Tibial artery (tissue), 4 donors: Measurements from ENCODE around the gene TSPAN33.

ENCODE experiments used
- DNase-seq, 2 donors: peaks; one replicate each; pipeline ENCODE4 v3.0.0-alpha.2; 2019
- H3K27ac ChIP-seq, 2 donors: fragments of 200-600 bp; sonication (generic) in 1 of 2; 1 replicate in 1 of 2; 2 replicates in 1 of 2; pipeline ENCODE4 v1.5.1; 2018 to 2019; ENCODE audit warnings: mild to moderate bottlenecking in 1 of 2
- H3K27me3 ChIP-seq, 2 donors: fragments of 200-600 bp; sonication (generic) in 1 of 2; one replicate each; pipeline versions ENCODE4 v1.5.1 to v1.6.0; 2016 to 2019
- H3K36me3 ChIP-seq, 3 donors: fragments of 200-600 bp; sonication (generic) in 2 of 3; one replicate each; pipeline ENCODE4 v1.5.1; 2016 to 2019; ENCODE audit warnings: mild to moderate bottlenecking in 2 of 3
- H3K4me1 ChIP-seq, 4 donors: fragments of 200-600 bp; sonication (generic) in 2 of 4; 1 replicate in 3 of 4; 2 replicates in 1 of 4; pipeline ENCODE4 v1.5.1; 2016 to 2019
- H3K4me3 ChIP-seq, 2 donors: fragments of 200-600 bp; sonication (generic) in 1 of 2; 1 replicate in 1 of 2; 2 replicates in 1 of 2; pipeline ENCODE4 v1.5.1; 2018 to 2019; ENCODE audit warnings: mild to moderate bottlenecking in 2 of 2
- H3K9me3 ChIP-seq, 3 donors: fragments of 200-600 bp; sonication (generic) in 1 of 3; one replicate each; pipeline ENCODE4 v1.5.1; 2016 to 2019
- intact Hi-C: fragments of 100-400 bp; cut with DNase I; formaldehyde crosslinking; loops from one replicate; pipeline ENCODE4 v1.15.0; 2023; ENCODE audit warnings: low total_unique reads
- TF ChIP-seq, protein P1 (sequence below), 2 experiments: fragments of 200-600 bp in 1 of 2; fragments of 450-650 bp in 1 of 2; IDR thresholded peaks; one replicate each; pipeline ENCODE4 v1.5.1; 2017 to 2019; ENCODE audit warnings: antibody characterized with exemption in 2 of 2, mild to moderate bottlenecking in 1 of 2, moderate library complexity in 1 of 2

The TSPAN33 gene

DNA sequence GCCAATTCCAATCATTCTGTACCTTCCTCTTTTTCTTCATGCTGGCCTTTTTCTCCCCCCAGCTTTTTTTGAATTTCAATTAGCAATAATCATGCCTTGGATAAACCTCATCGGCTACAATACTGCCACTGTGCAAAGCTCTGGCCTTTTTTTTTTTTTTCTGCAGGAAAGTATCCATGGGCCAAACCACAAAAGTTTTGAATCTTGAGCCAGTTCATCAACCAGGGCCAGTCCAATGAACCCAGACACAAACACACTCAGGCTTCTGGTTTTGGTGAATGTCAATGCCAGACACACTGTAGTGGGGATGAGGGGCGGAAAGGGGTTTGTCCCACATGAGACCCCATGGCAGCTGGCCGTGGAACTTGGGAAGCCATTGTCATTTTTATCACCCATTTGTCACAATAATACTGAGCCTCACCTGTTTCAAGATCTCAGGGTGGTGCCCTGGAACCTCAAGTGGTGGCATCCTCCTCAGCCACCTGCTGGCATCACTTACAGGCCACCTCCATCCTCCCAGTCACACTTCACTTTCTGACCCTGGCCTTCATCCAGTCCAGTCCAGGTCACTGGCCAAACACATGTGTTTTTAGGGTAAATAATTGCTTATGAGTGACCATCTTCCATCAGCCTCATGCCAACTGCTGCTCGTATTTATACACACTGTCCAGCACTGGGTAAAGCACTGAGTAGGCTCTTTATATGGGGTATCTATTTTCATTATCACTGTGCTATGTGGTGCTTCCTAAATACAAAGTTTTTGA lies 40.8 kb upstream of the TSPAN33 start:
- Histone ChIP-seq H3K36me3 (no peaks in the 10 kb centered on the region), H3K27ac (no peak overlapping the region), H3K9me3 (no peaks in the 10 kb centered on the region), H3K4me1 (no peaks in the 10 kb centered on the region), H3K27me3 (no peaks in the 10 kb centered on the region), H3K4me3 (no peak overlapping the region)
- intact Hi-C loops, result no loop called here
- no peak for DNase-seq
- TF ChIP-seq, protein P1, sequence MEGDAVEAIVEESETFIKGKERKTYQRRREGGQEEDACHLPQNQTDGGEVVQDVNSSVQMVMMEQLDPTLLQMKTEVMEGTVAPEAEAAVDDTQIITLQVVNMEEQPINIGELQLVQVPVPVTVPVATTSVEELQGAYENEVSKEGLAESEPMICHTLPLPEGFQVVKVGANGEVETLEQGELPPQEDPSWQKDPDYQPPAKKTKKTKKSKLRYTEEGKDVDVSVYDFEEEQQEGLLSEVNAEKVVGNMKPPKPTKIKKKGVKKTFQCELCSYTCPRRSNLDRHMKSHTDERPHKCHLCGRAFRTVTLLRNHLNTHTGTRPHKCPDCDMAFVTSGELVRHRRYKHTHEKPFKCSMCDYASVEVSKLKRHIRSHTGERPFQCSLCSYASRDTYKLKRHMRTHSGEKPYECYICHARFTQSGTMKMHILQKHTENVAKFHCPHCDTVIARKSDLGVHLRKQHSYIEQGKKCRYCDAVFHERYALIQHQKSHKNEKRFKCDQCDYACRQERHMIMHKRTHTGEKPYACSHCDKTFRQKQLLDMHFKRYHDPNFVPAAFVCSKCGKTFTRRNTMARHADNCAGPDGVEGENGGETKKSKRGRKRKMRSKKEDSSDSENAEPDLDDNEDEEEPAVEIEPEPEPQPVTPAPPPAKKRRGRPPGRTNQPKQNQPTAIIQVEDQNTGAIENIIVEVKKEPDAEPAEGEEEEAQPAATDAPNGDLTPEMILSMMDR (IDR thresholded peaks at IDR 0.05), result no peak

DNA sequence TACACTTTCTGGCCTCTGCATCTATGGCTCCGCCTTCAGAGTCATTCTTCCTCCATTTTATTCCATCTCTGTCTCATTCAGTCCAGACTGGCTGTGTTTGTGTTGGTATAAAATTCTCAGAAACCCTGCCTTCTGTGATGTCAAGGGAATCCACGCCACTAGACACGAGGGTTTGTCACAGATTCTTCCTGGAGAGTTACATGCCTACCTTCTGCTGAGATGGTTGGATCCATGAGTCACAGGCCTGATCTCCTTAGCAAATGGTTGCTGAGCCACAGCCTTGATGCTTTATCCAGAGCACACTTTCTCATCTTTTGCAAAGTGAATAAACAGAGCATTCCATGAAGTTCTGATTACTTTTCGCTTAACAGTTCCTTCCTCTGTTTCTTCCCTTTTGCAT lies 35.9 kb upstream of the TSPAN33 start:
- peaks cover 0 to 3% of the 10 kb centered on the region in 2 donors for H3K27me3 ChIP-seq
- intact Hi-C loops, result no loop called here
- no peak overlapping the region for H3K4me3 ChIP-seq
- TF ChIP-seq, protein P1 (IDR thresholded peaks at IDR 0.05), result no peak
- no peaks in the 10 kb centered on the region for H3K36me3 ChIP-seq
- peaks cover 0 to 3% (median 0%) of the 10 kb centered on the region in 4 donors for H3K4me1 ChIP-seq
- no peaks in the 10 kb centered on the region for H3K9me3 ChIP-seq
- no peak overlapping the region for H3K27ac ChIP-seq
- no peak for DNase-seq

DNA sequence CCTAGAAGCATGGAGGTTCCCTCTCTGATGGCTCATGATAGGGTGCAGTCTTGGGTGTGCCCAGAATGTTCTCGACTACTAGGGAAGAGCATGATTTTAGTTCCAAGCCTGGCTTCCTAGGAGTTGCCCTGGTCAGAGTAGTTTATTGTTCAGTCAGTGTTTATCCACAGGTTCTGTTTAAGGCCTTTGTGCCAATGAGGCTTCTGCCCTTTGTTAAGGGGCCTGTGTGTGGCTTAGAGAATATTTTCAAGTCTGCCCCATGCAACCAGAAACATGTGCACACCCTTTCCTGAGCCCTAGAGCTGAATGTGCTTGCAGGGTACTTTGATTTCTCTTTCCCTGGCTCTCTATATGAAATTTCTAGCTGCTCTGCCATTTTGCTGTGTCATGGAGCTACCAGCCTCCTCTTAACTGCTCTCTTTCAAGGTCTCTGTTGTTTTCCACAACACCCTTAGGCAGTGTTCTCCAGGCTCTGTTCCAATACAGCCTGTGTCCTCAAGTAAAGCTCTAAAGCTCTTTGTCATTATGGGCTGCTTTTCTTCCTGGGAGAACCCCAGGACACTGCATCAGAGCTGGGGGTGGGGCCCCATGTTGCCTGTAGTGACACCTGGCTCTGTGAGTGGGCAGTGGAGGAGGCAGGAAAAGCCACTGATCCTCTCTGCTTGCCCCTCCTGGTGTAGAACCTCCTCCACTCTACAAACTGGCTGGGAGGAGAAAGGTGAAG lies 34.1 kb upstream of the TSPAN33 start:
- Histone ChIP-seq H3K27ac (no peak overlapping the region), H3K4me3 (no peak overlapping the region), H3K4me1 (peaks cover 0 to 3% (median 0%) of the 10 kb centered on the region in 4 donors), H3K9me3 (no peaks in the 10 kb centered on the region), H3K27me3 (peaks cover 0 to 3% of the 10 kb centered on the region in 2 donors), H3K36me3 (no peaks in the 10 kb centered on the region)
- no peak for DNase-seq
- intact Hi-C loops, result no loop called here
- TF ChIP-seq, protein P1 (IDR thresholded peaks at IDR 0.05), result no peak

DNA sequence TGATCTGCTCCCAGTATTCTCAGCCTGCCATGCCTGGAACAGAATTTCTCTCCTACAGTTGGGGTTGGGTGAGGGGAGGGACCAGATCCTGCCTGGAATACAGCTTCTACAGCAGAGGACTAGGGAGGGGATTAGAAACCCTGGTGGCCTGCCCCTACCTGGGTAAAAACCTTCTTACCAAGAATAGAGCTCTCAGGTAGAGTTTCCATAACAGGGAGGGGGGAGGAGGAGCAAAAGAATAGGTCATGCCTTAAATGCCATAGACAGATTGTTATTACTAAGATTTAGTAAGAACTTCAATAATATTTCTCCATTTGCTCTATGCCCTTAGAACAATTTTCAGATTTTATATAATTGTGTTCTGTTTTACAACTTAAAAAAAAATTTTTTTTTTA lies 33.5 kb upstream of the TSPAN33 start:
- intact Hi-C loops, result no loop called here
- no peak overlapping the region for H3K4me3 ChIP-seq
- H3K9me3 ChIP-seq, result no peaks in the 10 kb centered on the region
- TF ChIP-seq, protein P1 (IDR thresholded peaks at IDR 0.05), result no peak
- no peaks in the 10 kb centered on the region for H3K36me3 ChIP-seq
- no peak overlapping the region for H3K27ac ChIP-seq
- no peak for DNase-seq
- peaks cover 0 to 3% (median 0%) of the 10 kb centered on the region in 4 donors for H3K4me1 ChIP-seq
- peaks cover 0 to 3% of the 10 kb centered on the region in 2 donors for H3K27me3 ChIP-seq

DNA sequence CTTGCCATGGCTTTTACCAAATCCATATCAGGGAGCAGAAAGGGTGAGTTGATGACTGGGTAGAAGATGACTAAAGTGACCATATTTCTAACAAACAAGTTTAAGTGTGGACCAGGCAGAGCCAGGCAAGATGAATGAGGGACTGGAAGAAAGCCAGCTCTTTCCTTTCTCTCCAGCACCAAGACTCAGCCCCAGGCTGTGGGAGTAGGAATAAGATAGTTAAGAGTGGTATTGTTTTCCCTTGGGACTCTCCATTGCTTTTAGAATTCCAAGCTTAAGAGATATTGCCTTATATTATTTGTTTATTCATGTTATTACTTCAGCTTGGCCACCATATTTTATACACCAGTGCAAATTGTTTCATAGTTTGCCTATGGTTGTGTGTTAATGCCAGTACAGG lies 28.8 kb upstream of the TSPAN33 start:
- TF ChIP-seq, protein P1 (IDR thresholded peaks at IDR 0.05), result no peak
- no peak for DNase-seq
- no peak overlapping the region for H3K27ac ChIP-seq
- H3K27me3 ChIP-seq, result peaks cover 0 to 3% of the 10 kb centered on the region in 2 donors
- intact Hi-C loops, result no loop called here
- no peaks in the 10 kb centered on the region for H3K36me3 ChIP-seq
- peaks cover 0 to 5% (median 0%) of the 10 kb centered on the region in 3 donors for H3K9me3 ChIP-seq
- no peak overlapping the region for H3K4me3 ChIP-seq
- H3K4me1 ChIP-seq, result peaks cover 0 to 3% (median 0%) of the 10 kb centered on the region in 4 donors
